SKM-1 treated with dmso at 0.1 percent for 144 hours (cell line): Measurements from ENCODE around the gene IL17RC.

Experiments used
- DNase-seq: peaks from one replicate; lab custom pipeline; 2025; ENCODE audit not compliant: unreplicated experiment; lab: John Stamatoyannopoulos, UW

The IL17RC gene

GRCh38 chr3:9976721-9977709, 60.1 kb downstream of the IL17RC start:
- peak; percentile 74 for DNase-seq

- no peak for DNase-seq
Observed at GRCh38 chr3:9978710-9979305, 61.9 kb downstream of the IL17RC start.

- DNase-seq, result no peak
Observed at GRCh38 chr3:9980251-9980650, 63.4 kb downstream of the IL17RC start.
